D721Med (cell line): ENCODE results near the gene HPS5.

Experiments used
- DNase-seq: peaks from one replicate; pipeline ENCODE4 v3.0.0; 2011; ENCODE audit warnings: low spot score; ENCODE audit not compliant: insufficient read length
- FAIRE-seq: peaks from 2 replicates; lab custom pipeline; 2011; peaks lifted over from hg19 to GRCh38; lab: Jason Lieb, UNC
- TF ChIP-seq, protein P1 (sequence below): IDR thresholded peaks from 2 replicates; pipeline ENCODE4 v1.5.1; 2012; ENCODE audit warnings: mild to moderate bottlenecking, control low read depth; ENCODE audit not compliant: insufficient read depth; ENCODE audit errors: missing control alignments

Gene HPS5

DNA sequence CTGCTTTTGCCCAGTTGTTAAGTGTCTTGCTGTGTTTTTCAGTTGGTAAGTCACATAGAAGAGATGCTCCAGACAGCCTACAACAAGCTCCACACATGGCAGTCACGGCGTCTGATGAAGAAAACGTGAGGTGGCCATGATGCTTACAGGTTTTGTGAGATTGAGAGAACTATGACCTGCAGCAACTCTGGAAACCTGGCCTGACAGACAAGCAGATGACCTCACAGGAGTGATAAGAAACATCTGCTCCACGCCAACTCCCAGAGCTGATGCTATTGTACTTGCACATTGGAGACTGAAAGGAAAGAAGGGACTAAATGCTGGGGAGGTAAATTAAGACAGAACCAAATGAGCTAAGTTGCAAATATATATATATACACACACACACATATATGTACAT is 43.8 kb upstream of the HPS5 start:
- FAIRE-seq (no peak), DNase-seq (no peak)
- TF ChIP-seq, protein P1, sequence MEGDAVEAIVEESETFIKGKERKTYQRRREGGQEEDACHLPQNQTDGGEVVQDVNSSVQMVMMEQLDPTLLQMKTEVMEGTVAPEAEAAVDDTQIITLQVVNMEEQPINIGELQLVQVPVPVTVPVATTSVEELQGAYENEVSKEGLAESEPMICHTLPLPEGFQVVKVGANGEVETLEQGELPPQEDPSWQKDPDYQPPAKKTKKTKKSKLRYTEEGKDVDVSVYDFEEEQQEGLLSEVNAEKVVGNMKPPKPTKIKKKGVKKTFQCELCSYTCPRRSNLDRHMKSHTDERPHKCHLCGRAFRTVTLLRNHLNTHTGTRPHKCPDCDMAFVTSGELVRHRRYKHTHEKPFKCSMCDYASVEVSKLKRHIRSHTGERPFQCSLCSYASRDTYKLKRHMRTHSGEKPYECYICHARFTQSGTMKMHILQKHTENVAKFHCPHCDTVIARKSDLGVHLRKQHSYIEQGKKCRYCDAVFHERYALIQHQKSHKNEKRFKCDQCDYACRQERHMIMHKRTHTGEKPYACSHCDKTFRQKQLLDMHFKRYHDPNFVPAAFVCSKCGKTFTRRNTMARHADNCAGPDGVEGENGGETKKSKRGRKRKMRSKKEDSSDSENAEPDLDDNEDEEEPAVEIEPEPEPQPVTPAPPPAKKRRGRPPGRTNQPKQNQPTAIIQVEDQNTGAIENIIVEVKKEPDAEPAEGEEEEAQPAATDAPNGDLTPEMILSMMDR = no peak

DNA sequence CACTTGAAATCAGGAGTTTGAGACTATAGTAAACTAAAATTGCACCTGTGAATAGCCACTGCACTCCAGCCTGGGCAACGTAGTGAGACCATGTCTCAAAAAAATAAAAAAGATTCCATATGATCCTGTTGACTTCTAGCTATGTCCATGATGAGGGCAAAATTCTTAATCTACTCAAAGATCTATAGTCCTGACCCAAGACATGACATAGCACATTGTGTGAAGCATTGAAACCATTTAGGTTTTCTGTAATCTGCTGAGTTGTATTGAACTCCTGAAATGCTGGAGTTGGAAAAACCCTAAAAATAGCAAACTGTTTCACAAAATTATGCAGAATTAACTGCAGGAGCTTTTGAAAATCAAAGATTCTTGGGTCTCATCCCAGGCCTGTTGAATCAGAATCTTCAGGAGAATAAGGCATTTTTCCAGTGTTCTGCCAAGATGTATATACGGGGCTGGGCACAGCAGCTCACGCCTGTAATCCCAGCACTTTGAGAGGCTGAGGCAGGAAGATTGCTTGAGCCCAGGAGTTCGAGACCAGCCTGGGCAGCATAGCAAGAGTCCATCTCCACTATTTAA is 42.6 kb upstream of the HPS5 start:
- no peak for FAIRE-seq
- TF ChIP-seq, protein P1 = no peak

DNA sequence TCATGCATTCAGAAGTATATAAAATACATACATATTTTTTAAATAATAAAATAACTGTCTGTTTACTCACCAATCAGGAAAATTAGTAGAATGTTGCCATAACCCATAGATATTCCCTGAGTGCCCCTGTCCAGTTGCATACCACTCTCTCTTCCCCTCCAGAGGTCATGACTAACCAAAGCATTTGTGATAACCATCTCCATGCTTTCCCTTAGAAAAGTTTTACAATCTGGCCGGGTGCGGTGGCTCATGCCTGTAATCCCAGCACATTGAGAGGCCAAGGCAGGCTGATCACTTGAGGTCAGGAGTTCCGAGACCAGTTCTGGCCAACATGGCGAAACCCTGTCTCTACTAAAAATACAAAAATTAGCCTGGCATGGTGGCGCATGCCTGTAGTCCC is 39.2 kb upstream of the HPS5 start:
- FAIRE-seq (no peak), DNase-seq (no peak)
- TF ChIP-seq, protein P1 = no peak

More for the DNA sequence above, 42.6 kb upstream of the HPS5 start:
- DNase-seq = no peak

DNA sequence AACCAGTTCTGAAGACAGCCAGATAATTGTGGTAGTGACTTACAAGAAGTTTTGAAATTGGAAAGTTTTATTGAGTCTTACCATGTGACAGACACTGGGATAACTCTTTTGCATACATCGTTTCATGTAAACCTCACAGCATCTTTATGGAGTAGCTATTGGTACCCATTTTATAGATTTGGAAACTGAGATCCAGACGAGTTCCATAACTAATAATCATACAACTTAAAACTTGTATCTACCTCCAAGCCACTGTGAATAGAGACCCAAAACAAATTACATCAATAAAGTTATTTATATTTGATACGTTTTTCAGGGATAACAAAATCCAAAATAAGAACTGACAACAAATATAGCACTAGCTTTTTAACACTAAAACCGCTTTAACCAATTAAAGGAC is 36.7 kb upstream of the HPS5 start:
- no peak for DNase-seq
- FAIRE-seq = no peak
- TF ChIP-seq, protein P1 = no peak

DNA sequence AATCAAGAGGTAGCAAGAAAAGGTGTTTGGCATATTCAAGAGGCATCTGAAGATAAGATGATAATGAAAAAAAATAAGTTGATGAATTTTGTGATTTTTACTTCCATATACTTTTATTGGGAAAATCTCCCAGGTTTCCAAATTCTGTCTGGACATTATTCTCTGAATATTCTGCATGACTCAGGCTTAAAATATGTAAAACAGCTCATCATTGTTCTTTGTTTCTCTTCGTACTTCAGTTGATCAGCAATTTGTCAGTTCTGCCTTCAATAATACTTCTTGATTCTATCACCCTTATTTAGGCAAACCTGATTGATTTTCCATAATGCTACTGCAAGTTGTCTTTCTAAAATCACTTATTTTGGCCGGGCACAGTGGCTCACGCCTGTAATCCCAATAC is 30.6 kb upstream of the HPS5 start:
- TF ChIP-seq, protein P1 = no peak
- DNase-seq = no peak
- no peak for FAIRE-seq

DNA sequence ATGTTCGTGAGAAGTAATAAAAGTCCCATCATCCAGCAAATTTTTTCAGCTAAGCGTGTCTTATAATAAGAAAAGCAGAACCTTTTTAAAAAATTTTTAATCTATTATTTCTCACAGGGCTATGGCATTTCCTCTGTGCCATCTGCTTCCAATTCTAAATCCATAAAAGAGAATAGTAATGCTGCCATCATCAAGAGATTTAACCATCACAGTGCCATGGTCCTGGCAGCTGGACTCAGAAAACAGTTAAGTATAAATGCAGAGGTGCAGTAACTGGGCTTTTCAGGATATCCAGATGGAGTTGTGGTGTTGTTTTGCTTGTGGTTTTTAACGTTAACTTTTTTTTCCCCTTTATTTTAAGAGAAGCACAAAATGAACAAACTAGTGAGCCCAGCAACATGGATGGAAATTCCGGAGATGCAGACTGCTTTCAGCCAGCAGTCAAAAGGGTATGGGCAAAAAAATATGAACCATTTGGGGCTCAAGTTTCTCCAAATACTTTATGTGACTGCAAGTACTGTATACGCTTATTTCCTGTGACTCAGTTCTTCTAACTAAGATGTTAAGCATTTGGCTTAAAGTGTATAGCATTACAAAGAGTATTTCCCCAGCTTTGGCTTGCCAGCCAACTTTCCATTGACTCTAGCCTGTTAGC is 25.7 kb upstream of the HPS5 start:
- no peak for DNase-seq

More for the DNA sequence above, 25.7 kb upstream of the HPS5 start:
- TF ChIP-seq, protein P1 = no peak
- FAIRE-seq = no peak
